Measurements from ENCODE around the gene SAMD9L. TPM values are rescaled to one million over a fixed set of nuclear protein-coding genes. Genes with fewer than 3 reads are reported as not detected.
A peak's percentile ranks its signal among the peaks of the same experiment; 100 is the strongest.

Gene SAMD9L
- total and polyA plus RNA-seq, 2 donors from 2014 or later = 4.5 to 14.9 TPM

- no peaks in the 10 kb centered on the region for H3K9me3 ChIP-seq (ENCODE audit: control insufficient read depth in 2 of 3, insufficient read depth in 1 of 3, low read length in 3 of 3)
- H3K4me3 ChIP-seq (ENCODE audit: low read length in 3 of 3) = no peak overlapping the region
- no peaks in the 10 kb centered on the region for H3K27me3 ChIP-seq (ENCODE audit: control insufficient read depth, insufficient read depth, low read length)
- TF ChIP-seq, protein P1, sequence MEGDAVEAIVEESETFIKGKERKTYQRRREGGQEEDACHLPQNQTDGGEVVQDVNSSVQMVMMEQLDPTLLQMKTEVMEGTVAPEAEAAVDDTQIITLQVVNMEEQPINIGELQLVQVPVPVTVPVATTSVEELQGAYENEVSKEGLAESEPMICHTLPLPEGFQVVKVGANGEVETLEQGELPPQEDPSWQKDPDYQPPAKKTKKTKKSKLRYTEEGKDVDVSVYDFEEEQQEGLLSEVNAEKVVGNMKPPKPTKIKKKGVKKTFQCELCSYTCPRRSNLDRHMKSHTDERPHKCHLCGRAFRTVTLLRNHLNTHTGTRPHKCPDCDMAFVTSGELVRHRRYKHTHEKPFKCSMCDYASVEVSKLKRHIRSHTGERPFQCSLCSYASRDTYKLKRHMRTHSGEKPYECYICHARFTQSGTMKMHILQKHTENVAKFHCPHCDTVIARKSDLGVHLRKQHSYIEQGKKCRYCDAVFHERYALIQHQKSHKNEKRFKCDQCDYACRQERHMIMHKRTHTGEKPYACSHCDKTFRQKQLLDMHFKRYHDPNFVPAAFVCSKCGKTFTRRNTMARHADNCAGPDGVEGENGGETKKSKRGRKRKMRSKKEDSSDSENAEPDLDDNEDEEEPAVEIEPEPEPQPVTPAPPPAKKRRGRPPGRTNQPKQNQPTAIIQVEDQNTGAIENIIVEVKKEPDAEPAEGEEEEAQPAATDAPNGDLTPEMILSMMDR (IDR thresholded peaks at IDR 0.05; ENCODE audit: borderline replicate concordance, extremely low read depth, insufficient read depth) = no peak
- no peak for FAIRE-seq
- no peaks in the 10 kb centered on the region for H3K36me3 ChIP-seq (ENCODE audit: control insufficient read depth in 2 of 3, insufficient read depth in 3 of 3, low read length in 3 of 3)
- no peak for DNase-seq
- H3K4me1 ChIP-seq (ENCODE audit: control insufficient read depth in 2 of 3, insufficient read depth in 2 of 3, low read depth in 1 of 3, low read length in 3 of 3) = peaks cover 0 to 2% (median 0%) of the 10 kb centered on the region in 3 donors
- no peak overlapping the region for H3K9ac ChIP-seq (ENCODE audit: low read length in 3 of 3)
- H3K27ac ChIP-seq (ENCODE audit: low read depth in 2 of 2, low read length in 2 of 2) = no peak overlapping the region
- intact Hi-C loops (cut with DNase I) = no loop called here
Measured at GRCh38 chr7:93120592-93121549, 27.3 kb downstream of the SAMD9L start.

DNA sequence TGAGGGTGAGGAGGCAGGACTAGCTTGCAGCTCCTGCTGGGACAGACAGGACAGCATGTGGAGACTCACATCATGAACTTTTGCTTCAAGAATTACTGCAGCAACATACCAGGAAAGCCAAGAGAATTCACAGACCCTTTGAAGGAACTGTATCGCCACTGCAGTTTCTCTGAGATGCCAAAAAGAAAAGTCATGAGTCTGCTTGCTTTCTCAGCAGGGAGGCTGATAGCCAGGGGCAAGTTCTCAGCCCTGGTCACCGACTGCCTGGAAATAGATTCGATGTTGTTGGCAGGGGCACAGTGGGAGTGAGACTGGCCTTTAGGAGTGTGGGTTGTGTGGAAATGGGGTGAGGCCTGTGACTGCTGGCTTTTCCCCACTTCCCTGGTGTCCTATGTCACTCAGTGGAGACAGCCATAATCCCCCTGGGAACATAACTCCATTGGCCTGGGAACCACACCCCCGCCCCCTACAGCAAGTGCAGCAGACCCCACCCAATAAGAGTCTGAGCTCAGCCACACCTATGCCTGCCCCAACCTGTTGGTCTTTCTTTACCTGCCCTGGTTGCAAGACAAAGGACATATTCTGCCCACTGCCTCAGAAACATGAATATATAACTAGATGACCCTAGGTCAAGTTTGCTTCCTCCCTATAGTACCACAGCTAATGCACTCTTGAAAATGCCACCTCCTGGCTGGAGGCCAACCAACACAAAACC, 28.8 kb downstream of the SAMD9L start:
- TF ChIP-seq, protein P1 (IDR thresholded peaks at IDR 0.05; ENCODE audit: borderline replicate concordance, extremely low read depth, insufficient read depth) = no peak
- Histone ChIP-seq H3K4me1 (ENCODE audit: control insufficient read depth in 2 of 3, insufficient read depth in 2 of 3, low read depth in 1 of 3, low read length in 3 of 3) (peaks cover 0 to 4% (median 0%) of the 10 kb centered on the region in 3 donors), H3K9me3 (ENCODE audit: control insufficient read depth in 2 of 3, insufficient read depth in 1 of 3, low read length in 3 of 3) (no peaks in the 10 kb centered on the region), H3K27me3 (ENCODE audit: control insufficient read depth, insufficient read depth, low read length) (no peaks in the 10 kb centered on the region), H3K4me3 (ENCODE audit: low read length in 3 of 3) (no peak overlapping the region), H3K36me3 (ENCODE audit: control insufficient read depth in 2 of 3, insufficient read depth in 3 of 3, low read length in 3 of 3) (no peaks in the 10 kb centered on the region), H3K27ac (ENCODE audit: low read depth in 2 of 2, low read length in 2 of 2) (no peak overlapping the region), H3K9ac (ENCODE audit: low read length in 3 of 3) (no peak overlapping the region)
- DNase-seq (no peak), FAIRE-seq (no peak)
- intact Hi-C loops (cut with DNase I) = no loop called here

DNA sequence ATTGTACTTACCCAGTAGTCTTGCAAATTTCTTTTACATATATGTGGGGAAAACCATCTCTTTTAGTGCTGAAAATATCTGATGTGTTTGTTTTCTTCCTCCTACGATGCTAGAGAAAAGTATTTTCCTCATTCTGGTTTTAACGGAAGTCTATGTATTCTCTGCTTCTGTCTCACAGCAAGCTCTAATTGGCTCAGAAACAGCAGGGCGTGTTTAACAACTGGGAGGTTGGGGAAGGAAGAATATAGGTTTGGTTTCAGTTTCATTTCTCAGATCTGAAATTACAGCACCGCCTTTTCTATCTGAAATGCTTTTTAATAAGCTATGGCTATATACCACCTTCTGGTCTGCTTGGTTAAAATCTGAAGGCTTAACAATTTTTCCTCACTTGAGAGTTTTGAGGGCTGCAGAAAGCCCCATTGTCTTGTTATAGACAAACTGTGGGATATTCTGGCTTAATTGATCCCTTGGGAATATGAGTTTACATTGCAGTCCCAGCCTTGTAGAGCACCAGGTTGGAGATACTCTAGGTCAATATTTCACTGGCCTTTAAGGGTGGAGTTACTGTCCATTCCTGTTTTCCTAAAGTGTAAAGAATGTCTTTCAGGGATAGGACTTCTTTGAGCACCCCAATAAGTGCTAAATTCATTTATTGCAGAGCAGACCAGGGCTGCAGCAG, 30.2 kb downstream of the SAMD9L start, which contains the start of gene SAMD9:
SAMD9 (minus strand) TSS at position 128 of the 679 bp plus-strand sequence. CDS start 11,882 bp downstream, outside the sequence.
- DNase-seq = peak in 2 of 5 donors; percentile 69 to 93
- no peaks in the 10 kb centered on the region for H3K27me3 ChIP-seq (ENCODE audit: control insufficient read depth, insufficient read depth, low read length)
- H3K9ac ChIP-seq (ENCODE audit: low read length in 3 of 3) = peak within 1 kb of the TSS; percentile 27 to 71 (median 59)
- intact Hi-C loops (cut with DNase I) = no loop called here
- TF ChIP-seq, protein P1 (IDR thresholded peaks at IDR 0.05; ENCODE audit: borderline replicate concordance, extremely low read depth, insufficient read depth) = no peak
- peaks cover 0 to 4% (median 0%) of the 10 kb centered on the region in 3 donors for H3K4me1 ChIP-seq (ENCODE audit: control insufficient read depth in 2 of 3, insufficient read depth in 2 of 3, low read depth in 1 of 3, low read length in 3 of 3)
- H3K9me3 ChIP-seq (ENCODE audit: control insufficient read depth in 2 of 3, insufficient read depth in 1 of 3, low read length in 3 of 3) = no peaks in the 10 kb centered on the region
- H3K27ac ChIP-seq (ENCODE audit: low read depth in 2 of 2, low read length in 2 of 2) = peak within 1 kb of the TSS; percentile 55 to 63
- FAIRE-seq = peak; percentile 8
- peak within 1 kb of the TSS; percentile 61 to 85 (median 79) for H3K4me3 ChIP-seq (ENCODE audit: low read length in 3 of 3)
- no peaks in the 10 kb centered on the region for H3K36me3 ChIP-seq (ENCODE audit: control insufficient read depth in 2 of 3, insufficient read depth in 3 of 3, low read length in 3 of 3)

All from kidney (tissue), 14 donors.